ENCODE results near the gene BEGAIN.

GRCh38 chr14:100609331-100609870 lies 22.2 kb upstream of the BEGAIN start:
- TF ChIP-seq CTCF (IDR thresholded peaks at IDR 0.05) (no peak), POLR2A (IDR thresholded peaks at IDR 0.05) (no peak), EP300 (IDR thresholded peaks at IDR 0.05) (no peak)

All from suprapubic skin (tissue), 3 donors.